ENCODE data around the gene METRNL. TPM values are rescaled to one million over a fixed set of nuclear protein-coding genes. Genes with fewer than 3 reads are reported as not detected.

METRNL gene
- total and polyA plus RNA-seq, 4 donors = 0.67 to 9.0 (median 8.6) TPM

GRCh38 chr17:83103200-83103942 is 24.0 kb downstream of the METRNL start (continued):
- TF ChIP-seq, protein P1, sequence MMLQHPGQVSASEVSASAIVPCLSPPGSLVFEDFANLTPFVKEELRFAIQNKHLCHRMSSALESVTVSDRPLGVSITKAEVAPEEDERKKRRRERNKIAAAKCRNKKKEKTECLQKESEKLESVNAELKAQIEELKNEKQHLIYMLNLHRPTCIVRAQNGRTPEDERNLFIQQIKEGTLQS (IDR thresholded peaks at IDR 0.05) = no peak
- TF ChIP-seq GABPA (IDR thresholded peaks at IDR 0.05 in 1 of 2, conservative IDR thresholded peaks at IDR 0.05 in 1 of 2) (no peak), TAF1 (conservative IDR thresholded peaks at IDR 0.05) (no peak), HNF4A (conservative IDR thresholded peaks at IDR 0.05) (no peak), JUND (IDR thresholded peaks at IDR 0.05) (no peak), FOXA2 (IDR thresholded peaks at IDR 0.05) (no peak), FOXA1 (IDR thresholded peaks at IDR 0.05) (no peak)

- H3K9ac ChIP-seq (ENCODE audit: low read depth in 1 of 2, low read length in 2 of 2) = no peak overlapping the region
- H3K36me3 ChIP-seq (ENCODE audit: control insufficient read depth in 4 of 4, insufficient read depth in 3 of 4, low read depth in 1 of 4, low read length in 3 of 4) = no peaks in the 10 kb centered on the region
- peaks cover 0 to 3% (median 0%) of the 10 kb centered on the region in 4 donors for H3K4me1 ChIP-seq (ENCODE audit: control insufficient read depth in 4 of 4, insufficient read depth in 4 of 4, low read length in 3 of 4)
- H3K27ac ChIP-seq (ENCODE audit: low read depth in 1 of 2, low read length in 2 of 2) = no peak overlapping the region
- no peak overlapping the region for H3K4me3 ChIP-seq (ENCODE audit: low read depth in 1 of 3, low read length in 3 of 3)
- no peaks in the 10 kb centered on the region for H3K9me3 ChIP-seq (ENCODE audit: control insufficient read depth in 4 of 4, low read length in 3 of 4)
- no peak for TF ChIP-seq RXRA (IDR thresholded peaks at IDR 0.05)
- peaks cover 0 to 3% (median 0%) of the 10 kb centered on the region in 4 donors for H3K27me3 ChIP-seq (ENCODE audit: control insufficient read depth in 4 of 4, insufficient read depth in 4 of 4, low read length in 3 of 4)
- DNase-seq (ENCODE audit: low spot score) = no peak
- 79% methylated on average over 10 of the region's 10 CpGs for WGBS
Observed at GRCh38 chr17:83103943-83104311, 24.5 kb downstream of the METRNL start.

GRCh38 chr17:83104577-83105505 is 25.4 kb downstream of the METRNL start:
- no peak overlapping the region for H3K9ac ChIP-seq (ENCODE audit: low read depth in 1 of 2, low read length in 2 of 2)
- WGBS = 82% methylated on average over 45 of the region's 45 CpGs
- H3K4me3 ChIP-seq (ENCODE audit: low read depth in 1 of 3, low read length in 3 of 3) = no peak overlapping the region
- H3K4me1 ChIP-seq (ENCODE audit: control insufficient read depth in 4 of 4, insufficient read depth in 4 of 4, low read length in 3 of 4) = no peaks in the 10 kb centered on the region
- H3K27me3 ChIP-seq (ENCODE audit: control insufficient read depth in 4 of 4, insufficient read depth in 4 of 4, low read length in 3 of 4) = no peaks in the 10 kb centered on the region
- no peak overlapping the region for H3K27ac ChIP-seq (ENCODE audit: low read depth in 1 of 2, low read length in 2 of 2)
- no peaks in the 10 kb centered on the region for H3K36me3 ChIP-seq (ENCODE audit: control insufficient read depth in 4 of 4, insufficient read depth in 3 of 4, low read depth in 1 of 4, low read length in 3 of 4)
- TF ChIP-seq RAD21 (IDR thresholded peaks at IDR 0.05) (no peak), SP1 (IDR thresholded peaks at IDR 0.05) (no peak), FOXA1 (IDR thresholded peaks at IDR 0.05) (no peak), NR2F2 (IDR thresholded peaks at IDR 0.05) (no peak), HNF4G (IDR thresholded peaks at IDR 0.05) (no peak), TAF1 (conservative IDR thresholded peaks at IDR 0.05) (no peak), EGR1 (IDR thresholded peaks at IDR 0.05; ENCODE audit: low read depth in 2 of 2) (no peak), HNF4A (conservative IDR thresholded peaks at IDR 0.05) (no peak)
- TF ChIP-seq, protein P2, sequence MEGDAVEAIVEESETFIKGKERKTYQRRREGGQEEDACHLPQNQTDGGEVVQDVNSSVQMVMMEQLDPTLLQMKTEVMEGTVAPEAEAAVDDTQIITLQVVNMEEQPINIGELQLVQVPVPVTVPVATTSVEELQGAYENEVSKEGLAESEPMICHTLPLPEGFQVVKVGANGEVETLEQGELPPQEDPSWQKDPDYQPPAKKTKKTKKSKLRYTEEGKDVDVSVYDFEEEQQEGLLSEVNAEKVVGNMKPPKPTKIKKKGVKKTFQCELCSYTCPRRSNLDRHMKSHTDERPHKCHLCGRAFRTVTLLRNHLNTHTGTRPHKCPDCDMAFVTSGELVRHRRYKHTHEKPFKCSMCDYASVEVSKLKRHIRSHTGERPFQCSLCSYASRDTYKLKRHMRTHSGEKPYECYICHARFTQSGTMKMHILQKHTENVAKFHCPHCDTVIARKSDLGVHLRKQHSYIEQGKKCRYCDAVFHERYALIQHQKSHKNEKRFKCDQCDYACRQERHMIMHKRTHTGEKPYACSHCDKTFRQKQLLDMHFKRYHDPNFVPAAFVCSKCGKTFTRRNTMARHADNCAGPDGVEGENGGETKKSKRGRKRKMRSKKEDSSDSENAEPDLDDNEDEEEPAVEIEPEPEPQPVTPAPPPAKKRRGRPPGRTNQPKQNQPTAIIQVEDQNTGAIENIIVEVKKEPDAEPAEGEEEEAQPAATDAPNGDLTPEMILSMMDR (IDR thresholded peaks at IDR 0.05; ENCODE audit: low read depth, low read length, missing input control) = no peak
- TF ChIP-seq, protein P1 (IDR thresholded peaks at IDR 0.05) = no peak
- TF ChIP-seq, protein P3, sequence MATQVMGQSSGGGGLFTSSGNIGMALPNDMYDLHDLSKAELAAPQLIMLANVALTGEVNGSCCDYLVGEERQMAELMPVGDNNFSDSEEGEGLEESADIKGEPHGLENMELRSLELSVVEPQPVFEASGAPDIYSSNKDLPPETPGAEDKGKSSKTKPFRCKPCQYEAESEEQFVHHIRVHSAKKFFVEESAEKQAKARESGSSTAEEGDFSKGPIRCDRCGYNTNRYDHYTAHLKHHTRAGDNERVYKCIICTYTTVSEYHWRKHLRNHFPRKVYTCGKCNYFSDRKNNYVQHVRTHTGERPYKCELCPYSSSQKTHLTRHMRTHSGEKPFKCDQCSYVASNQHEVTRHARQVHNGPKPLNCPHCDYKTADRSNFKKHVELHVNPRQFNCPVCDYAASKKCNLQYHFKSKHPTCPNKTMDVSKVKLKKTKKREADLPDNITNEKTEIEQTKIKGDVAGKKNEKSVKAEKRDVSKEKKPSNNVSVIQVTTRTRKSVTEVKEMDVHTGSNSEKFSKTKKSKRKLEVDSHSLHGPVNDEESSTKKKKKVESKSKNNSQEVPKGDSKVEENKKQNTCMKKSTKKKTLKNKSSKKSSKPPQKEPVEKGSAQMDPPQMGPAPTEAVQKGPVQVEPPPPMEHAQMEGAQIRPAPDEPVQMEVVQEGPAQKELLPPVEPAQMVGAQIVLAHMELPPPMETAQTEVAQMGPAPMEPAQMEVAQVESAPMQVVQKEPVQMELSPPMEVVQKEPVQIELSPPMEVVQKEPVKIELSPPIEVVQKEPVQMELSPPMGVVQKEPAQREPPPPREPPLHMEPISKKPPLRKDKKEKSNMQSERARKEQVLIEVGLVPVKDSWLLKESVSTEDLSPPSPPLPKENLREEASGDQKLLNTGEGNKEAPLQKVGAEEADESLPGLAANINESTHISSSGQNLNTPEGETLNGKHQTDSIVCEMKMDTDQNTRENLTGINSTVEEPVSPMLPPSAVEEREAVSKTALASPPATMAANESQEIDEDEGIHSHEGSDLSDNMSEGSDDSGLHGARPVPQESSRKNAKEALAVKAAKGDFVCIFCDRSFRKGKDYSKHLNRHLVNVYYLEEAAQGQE (IDR thresholded peaks at IDR 0.05) = no peak
- no peak for DNase-seq (ENCODE audit: low spot score)
- no peaks in the 10 kb centered on the region for H3K9me3 ChIP-seq (ENCODE audit: control insufficient read depth in 4 of 4, low read length in 3 of 4)
